NCI-H2029 (cell line): ENCODE data around the gene DLG4.
"Not testable (repeated sequence)": the region's sequence is repeated elsewhere in the genome, so short reads cannot be mapped to it uniquely, and the experiment has no call there.

ENCODE experiments used
- DNase-seq: peaks from one replicate; lab custom pipeline; 2025; lab: John Stamatoyannopoulos, UW

DLG4 gene

DNA sequence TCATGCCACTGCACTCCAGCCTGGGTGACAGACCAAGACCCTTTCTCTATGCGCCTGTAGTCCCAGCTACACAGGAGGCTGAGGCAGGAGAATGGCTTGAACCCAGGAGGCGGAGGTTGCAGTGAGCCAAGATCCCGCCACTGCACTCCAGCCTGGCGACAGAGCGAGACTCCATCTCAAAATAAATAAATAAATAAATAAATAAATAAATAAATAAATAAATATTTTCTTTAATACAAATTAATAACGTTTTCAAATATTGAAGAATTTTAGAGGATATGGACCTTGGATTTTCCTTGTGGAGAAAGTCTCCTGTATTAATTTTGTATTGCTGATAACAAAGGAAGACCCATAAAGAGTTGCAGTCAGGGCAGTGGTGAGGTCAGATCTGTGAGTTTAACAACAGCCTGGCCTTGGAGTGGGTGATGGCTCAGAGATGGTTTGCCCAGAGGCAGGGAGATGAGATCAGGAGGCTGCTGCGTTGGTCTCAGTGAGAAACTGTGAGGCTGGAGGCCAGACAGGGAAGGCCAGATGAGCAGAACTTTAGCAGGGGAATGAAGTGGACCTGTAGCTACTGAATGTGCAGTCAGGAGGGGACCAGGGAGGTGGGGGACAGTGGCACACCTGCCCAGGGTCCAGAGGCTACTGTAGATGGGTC lies 36.1 kb downstream of the DLG4 start:
- DNase-seq: no peak

DNA sequence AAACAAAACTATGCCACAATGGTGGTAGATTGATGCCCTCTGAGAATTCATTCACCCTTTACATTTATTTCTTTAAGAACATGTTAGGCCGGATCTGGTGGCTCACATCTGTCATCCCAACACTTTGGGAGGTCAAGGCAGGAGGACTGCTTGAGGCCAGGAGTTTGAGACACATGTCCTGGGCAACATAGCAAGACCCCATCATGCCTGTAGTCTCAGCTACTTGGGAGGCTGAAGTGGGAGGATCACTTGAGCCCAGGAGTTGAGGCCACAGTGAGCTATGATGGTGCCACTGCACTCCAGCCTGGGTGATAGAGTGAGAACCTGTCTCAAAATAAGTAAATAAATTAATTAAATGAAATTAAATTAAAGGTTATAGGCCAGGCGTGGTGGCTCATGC lies 37.5 kb downstream of the DLG4 start:
- not testable (repeated sequence) for DNase-seq

DNA sequence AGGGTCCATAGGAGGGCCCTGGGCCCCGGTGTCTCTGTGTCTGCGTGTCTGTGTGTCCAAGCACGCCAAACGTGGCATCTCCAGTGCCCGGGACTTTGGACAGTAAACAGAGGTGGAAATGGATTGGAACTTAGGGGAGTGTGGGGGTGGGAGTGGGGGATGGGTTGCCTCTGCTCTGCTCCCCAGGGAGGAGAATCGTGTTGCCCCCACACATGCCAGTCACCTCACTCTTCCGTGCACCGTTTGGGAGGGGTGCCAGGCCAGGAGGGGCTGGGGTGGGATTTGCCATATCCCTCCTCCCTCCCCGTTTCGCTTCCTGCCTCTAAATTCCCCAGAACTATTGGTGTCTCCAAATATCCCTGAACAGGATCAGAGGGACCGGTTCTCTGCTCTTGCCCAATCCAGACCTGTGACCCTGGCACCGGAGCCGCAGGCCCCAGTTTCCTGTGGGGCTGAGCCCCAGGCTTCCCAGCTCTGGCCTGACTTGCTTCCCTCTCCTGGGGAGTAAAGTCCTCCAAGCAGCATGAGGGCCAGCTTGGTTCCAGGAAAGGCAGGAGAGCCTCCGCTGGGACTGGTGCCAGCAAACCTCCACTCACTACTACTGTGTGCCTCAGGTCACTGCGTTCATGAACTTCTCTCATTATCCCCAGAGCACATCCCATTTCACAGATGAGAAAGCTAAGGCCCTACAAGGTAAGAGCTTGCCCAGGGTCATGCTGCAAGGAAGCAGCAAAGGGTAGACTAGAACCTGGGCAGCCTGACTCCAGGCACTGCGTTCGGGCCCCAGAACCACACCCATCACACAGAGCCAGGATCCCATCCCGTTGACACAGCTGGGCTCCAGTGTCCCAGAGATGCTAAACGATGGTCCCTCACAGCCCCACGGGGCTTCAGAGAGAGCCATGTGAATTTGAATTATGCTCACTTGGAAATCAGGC lies 40.0 kb downstream of the DLG4 start, which contains the start of gene ASGR1:
Gene ASGR1 (minus strand): TSS at position 54 of the 938 bp plus-strand sequence. CDS start 807 bp downstream, outside the sequence.
- no peak for DNase-seq

- DNase-seq: no peak
Observed at GRCh38 chr17:7178973-7179316, 40.7 kb downstream of the DLG4 start.

DNA sequence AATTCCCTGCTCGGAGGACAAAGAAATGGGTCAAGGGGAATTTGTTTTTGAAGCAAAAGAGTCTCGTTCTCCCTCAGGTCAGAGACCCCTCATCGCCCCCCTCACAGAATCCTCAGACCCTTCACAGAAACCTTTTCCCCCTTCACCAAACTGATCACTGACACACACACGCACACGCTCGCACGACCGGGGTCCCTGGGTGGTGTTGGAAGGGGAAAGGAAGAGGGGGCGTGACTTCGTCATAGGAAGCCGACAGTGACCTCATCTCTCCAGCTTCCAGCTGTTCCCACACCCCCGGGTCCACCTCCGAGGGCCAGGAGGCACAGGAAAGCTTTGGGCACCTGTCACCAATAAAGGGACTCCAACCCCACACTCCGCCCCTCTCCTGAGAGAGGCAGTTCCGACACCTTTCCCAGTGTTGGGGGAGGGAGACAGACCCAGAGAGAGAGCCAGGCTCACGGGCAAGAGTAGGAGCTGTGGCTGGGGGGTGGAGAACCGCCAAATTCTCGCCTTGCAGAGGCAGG lies 41.6 kb downstream of the DLG4 start:
- no peak for DNase-seq

DNA sequence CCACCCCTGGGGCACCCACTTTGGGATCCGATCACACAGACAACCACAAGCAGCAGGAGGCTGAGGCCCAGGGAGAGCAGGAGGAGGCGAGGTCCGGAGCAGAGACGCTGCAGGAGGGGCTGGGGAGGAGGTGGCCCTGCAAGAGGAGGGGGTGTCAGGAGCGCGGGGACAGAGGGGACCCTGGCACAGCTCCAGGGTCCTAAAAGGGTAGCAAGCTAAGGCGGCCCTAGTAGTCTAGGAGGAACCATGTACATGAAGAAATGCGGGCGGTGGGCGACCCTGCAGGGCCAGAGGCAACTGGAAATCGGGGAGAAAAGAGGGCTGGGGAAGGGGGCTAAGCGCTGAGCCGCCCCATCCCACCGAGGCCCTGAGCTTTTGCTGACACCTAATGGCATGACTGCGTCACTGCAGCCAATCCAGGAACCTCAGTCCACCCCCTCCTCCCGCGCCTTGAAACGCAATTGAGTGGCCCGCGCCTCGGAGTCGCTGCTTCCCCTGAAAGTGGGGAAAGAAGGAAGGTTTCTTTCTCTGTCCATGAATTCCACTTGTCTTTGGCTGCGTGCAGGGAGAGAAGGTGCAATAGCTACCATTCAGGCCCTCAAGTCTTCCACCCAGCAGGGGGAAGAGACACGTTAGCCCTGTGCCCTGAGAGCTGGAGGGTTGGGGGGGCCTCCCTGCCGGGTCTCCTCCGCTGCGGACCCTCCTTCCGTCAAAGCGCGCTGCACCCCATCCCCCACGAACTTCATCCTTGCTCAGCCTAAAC lies 42.3 kb downstream of the DLG4 start:
- DNase-seq: no peak

GRCh38 chr17:7176841-7177190 lies 42.8 kb downstream of the DLG4 start:
- DNase-seq: no peak

- no peak for DNase-seq
Observed at GRCh38 chr17:7176107-7176840, 43.4 kb downstream of the DLG4 start.

DNA sequence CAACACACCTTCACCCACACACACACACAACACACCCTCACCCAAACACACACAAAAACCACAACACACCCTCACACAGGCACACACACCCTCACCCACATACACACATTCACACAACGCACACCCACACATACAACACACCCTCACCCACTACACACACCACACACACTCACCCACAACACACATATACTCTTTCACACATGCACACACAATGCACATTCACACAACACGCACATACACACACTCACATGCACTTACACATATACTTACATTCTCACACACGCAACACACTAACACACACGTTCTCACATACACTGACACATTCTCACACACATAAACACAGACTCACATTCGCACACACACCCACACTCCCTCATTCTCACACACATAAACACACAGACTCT lies 44.3 kb downstream of the DLG4 start:
- DNase-seq: no peak

DNA sequence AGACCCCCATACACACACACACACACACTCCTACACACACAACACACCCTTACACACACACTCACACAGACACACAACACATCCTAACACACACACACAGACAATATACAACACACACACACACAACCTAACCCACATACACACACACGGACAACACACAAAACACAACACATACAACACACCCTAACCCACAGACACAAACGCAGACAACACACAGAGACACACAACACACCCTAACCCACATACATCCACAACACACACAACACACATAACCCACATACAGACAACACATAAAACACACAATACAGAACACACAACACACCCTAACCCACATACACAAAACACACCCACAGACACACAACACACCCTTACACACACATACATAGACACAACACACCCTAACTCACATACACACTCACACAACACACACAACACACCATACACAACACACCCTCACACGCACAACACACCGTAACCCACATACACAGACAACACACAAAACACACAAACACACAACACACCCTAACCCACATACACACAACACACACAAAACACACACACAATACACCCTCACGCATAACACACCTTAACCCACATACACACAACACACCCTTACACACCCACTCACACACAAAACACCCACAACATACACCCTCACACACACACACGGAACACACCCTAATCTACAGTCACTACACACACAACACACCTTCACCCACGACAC lies 44.9 kb downstream of the DLG4 start:
- DNase-seq: no peak

- DNase-seq: no peak
Observed at GRCh38 chr17:7173687-7174602, 45.7 kb downstream of the DLG4 start.

DNA sequence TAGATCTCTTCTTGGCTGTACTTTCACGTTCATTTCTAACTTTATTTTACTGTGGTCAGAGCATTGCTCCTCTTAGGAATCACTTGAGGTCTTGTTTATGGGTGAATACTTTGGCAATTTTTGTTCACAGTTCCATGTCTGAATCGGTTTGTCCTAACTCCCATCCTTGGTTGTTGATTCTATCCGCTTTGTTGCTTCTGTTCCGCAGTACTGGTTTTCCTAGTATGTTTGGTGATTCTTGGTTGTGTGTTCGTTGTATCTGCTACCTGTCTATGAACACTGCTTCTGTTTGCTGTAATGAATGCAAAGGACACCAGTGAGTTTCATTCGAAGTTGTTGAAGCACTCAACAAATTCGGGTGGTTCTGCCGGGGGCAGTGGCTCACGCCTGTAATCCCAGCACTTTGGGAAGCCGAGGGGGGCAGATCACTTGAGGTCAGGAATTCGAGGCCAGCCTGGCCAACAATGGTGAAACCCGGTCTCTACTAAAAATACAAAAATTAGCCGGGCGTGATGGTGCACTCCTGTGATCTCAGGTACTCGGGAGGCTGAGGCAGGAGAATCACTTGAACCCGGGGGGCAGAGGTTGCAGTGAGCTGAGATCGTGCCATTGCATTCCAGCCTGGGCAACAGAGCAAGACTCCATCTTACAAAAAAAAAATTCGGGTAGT lies 47.0 kb downstream of the DLG4 start:
- DNase-seq: not testable (repeated sequence)

DNA sequence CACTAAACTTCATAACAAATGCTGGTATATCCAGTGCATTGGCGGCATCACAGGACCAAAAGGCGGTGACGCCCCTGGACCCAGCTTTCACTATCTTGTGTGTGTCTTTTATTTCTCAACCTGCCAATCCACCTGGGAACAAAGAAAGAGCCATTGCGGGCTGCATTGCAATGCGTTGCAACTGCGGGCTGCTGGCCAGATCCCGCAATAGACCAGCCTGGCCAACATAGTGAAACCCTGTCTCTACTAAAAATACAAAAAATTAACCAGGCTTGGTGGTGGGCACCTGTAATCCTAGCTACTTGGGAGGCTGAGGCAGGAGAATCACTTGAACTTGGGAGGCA lies 50.1 kb downstream of the DLG4 start:
- DNase-seq: not testable (repeated sequence)

GRCh38 chr17:7168841-7169564 lies 50.6 kb downstream of the DLG4 start:
- not testable (repeated sequence) for DNase-seq

GRCh38 chr17:7167832-7168231 lies 51.8 kb downstream of the DLG4 start:
- no peak for DNase-seq

DNA sequence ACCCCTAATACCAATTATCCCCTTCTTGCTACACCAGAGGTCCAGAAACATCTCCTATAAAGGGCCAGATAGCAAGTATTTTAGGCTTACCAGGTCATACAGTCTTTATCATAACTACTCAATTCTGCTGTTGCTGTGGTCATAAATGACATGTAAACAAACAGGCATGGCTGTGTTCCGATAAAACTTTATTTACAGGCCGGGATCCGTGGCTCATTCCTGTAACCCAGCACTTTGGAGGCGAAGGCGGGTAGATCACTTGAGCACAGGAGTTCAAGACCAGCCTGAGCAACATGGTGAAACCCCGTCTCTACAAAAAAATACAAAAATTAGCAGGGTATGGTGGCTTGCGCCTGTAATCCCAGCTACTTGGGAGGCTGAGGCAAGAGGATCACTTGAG lies 52.8 kb downstream of the DLG4 start:
- DNase-seq: no peak

DNA sequence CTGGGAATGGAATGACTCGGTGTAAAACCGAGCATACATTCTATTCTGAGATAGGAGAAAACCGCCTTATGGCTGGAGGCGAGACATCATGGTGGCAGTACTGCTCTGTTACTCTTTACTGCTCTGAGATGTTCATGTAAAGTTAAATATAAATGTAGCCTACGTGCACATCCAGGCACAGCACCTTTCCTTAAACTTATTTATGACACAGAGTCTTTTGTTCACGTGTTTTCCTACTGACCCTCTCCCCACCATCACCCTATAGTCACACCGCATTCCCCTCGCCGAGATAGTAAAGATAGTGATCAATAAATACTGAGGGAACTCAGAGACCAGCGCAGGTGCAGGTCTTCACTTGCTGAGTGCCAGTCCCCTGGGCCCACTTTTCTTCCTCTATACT lies 60.1 kb downstream of the DLG4 start:
- DNase-seq: not testable (repeated sequence)

GRCh38 chr17:7158424-7158823 lies 61.2 kb downstream of the DLG4 start:
- not testable (repeated sequence) for DNase-seq
